A549 treated with CORT108297 at 1 μM for 4 hours (cell line): Measurements from ENCODE around the gene GET4. TPM values are rescaled to one million over a fixed set of nuclear protein-coding genes. Genes with fewer than 3 reads are reported as not detected.

Source experiments
- total RNA-seq: library from RNA; stranded (reverse); fragments of 200-300 nt; extraction: Qiagen RNA extraction; gene quantifications from 5 replicates; pipeline ENCODE4 v1.2.3, GENCODE V29; 2022

The GET4 gene, protein sequence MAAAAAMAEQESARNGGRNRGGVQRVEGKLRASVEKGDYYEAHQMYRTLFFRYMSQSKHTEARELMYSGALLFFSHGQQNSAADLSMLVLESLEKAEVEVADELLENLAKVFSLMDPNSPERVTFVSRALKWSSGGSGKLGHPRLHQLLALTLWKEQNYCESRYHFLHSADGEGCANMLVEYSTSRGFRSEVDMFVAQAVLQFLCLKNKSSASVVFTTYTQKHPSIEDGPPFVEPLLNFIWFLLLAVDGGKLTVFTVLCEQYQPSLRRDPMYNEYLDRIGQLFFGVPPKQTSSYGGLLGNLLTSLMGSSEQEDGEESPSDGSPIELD
- 38.1 to 70.1 TPM (median 60.2 TPM) in 5 replicates for total RNA-seq

DNA sequence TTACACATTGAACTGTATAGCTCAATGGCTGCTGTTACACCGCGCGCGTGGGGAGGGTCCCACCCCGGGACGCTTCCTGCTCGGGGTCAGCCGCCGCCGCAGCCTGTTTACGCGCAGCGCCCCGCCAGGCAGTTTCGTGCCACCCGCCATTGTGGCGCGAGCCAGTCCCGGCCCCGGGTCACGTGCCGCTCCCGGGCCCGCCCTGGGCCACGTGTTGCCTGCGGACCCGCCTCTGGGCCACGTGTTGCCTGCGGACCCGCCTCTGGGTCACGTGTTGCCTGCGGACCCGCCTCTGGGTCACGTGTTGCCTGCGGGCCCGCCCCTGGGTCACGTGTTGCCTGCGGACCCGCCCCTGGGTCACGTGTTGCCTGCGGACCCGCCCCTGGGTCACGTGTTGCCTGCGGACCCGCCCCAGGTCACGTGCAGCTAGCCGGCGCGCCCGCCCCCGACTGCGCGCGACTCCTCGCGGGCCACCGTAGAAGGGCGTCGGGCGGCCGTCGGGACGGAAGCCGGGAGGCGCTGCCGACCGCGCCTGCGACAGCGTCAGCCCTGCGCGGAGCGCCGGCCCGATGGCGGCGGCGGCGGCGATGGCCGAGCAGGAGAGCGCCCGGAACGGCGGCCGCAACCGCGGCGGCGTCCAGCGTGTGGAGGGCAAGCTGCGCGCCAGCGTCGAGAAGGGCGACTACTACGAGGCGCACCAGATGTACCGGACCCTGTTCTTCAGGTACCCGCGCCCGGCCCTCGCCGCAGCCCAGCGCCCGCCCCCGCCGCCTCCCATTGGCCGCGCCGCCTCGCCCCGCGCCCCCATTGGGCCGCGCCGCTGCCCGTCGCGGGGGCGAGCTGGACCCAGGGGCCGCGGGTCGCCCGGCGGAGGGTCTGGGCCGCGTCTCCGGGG lies at the start of gene GET4:
Gene GET4, plus strand, starts transcription at position 478 of the 895 bp plus-strand sequence. Its CDS starts 92 bp downstream, at position 570.

DNA sequence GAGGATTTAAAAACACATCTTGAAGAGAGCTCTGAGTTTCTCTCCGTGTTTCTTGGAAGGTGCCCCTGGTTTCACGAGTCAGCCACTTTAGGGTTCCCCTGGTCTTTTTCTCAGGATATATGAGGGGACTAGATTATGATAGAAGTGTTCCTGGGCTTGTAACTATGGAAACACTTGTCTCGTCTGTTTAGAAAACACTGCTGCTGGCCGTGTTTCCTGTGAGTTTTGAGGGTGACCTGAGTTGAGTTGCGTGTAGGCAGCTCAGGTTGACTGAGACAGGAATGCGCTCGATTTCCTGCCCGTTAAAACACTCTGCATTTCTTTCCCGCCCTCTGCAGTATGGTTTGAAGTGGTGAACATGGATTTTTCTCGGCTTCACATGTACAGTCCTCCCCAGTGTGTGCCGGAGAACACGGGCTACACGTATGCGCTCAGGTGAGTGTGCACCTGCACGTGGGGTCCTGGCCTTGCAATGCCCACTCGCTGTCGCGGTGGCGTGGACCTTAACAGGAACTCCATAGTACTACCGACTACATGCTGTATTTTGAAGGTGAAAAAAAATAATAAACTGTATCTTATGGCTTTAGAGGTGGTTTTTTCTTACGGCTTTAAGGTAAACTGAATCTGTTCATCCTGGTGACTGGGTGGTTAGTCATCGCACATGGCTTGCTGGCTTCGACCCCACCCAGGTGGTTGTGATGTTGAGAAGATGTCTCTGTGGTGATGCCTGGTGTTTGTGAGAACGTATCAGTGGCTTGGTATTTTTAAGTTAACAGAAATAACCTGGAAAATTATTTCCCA lies 44.0 kb upstream of the GET4 start, which contains the start of gene SUN1:
Gene SUN1, plus strand, starts transcription at position 310 of the 801 bp plus-strand sequence. Its CDS starts 49 bp downstream, at position 359.

Other genes starting within 250 kb of the GET4 start
- gene DNAAF5, start 149.9 kb upstream of the GET4 start, total RNA-seq: 35.9 to 52.0 TPM (median 50.1 TPM) in 5 replicates
- gene PRKAR1B, start 149.3 kb upstream of the GET4 start, total RNA-seq: 25.3 to 31.1 TPM (median 27.7 TPM) in 5 replicates
- 70.7 to 98.7 TPM (median 95.3 TPM) in 5 replicates for gene SUN1, start 44.1 kb upstream of the GET4 start, total RNA-seq
- gene ADAP1, start 78.1 kb downstream of the GET4 start, total RNA-seq: 3.5 to 5.4 TPM (median 4.3 TPM) in 5 replicates
- 5.5 to 7.3 TPM (median 5.9 TPM) in 5 replicates for gene COX19, start 99.0 kb downstream of the GET4 start, total RNA-seq
- 0.02 TPM in 1 of 5 replicates, not detected in the others for gene CYP2W1, start 106.6 kb downstream of the GET4 start, total RNA-seq
- 1.1 to 2.8 TPM (median 2.1 TPM) in 5 replicates for gene GPR146, start 168.0 kb downstream of the GET4 start, total RNA-seq
- gene GPER1, start 211.6 kb downstream of the GET4 start, total RNA-seq: 0.55 to 0.94 TPM (median 0.78 TPM) in 5 replicates